DMS79 treated with DMSO at 0.1 percent for 48 hours (cell line): Measurements from ENCODE around the gene MAGEH1.
"Not testable (repeated sequence)": the region's sequence is repeated elsewhere in the genome, so short reads cannot be mapped to it uniquely, and the experiment has no call there.

Experiments
- DNase-seq: peaks from one replicate; lab custom pipeline; 2025; lab: John Stamatoyannopoulos, UW

Gene MAGEH1

GRCh38 chrX:55451990-55452832, at the start of gene MAGEH1:
Gene MAGEH1, plus strand, starts transcription at chrX:55452127. Its CDS starts 248 bp downstream, at chrX:55452375.
- DNase-seq = peak; percentile 73

GRCh38 chrX:55427079-55427478, 24.8 kb upstream of the MAGEH1 start:
- not testable (repeated sequence) for DNase-seq

- not testable (repeated sequence) for DNase-seq
Observed at GRCh38 chrX:55443468-55443867, 8.5 kb upstream of the MAGEH1 start.

- DNase-seq = peak; percentile 19
Observed at GRCh38 chrX:55450259-55450658, 1.7 kb upstream of the MAGEH1 start.

- peak; percentile 36 for DNase-seq
Observed at GRCh38 chrX:55451141-55451540, 786 bp upstream of the MAGEH1 start.

GRCh38 chrX:55451626-55451989, 319 bp upstream of the MAGEH1 start:
- DNase-seq = no peak

- no peak for DNase-seq
Observed at GRCh38 chrX:55452833-55453124, 852 bp downstream of the MAGEH1 start.

- DNase-seq = not testable (repeated sequence)
Observed at GRCh38 chrX:55455708-55456107, 3.8 kb downstream of the MAGEH1 start.

GRCh38 chrX:55459426-55459825, 7.5 kb downstream of the MAGEH1 start:
- not testable (repeated sequence) for DNase-seq

- not testable (repeated sequence) for DNase-seq
Observed at GRCh38 chrX:55459926-55460325, 8.0 kb downstream of the MAGEH1 start.

- not testable (repeated sequence) for DNase-seq
Observed at GRCh38 chrX:55464050-55464449, 12.1 kb downstream of the MAGEH1 start.

- DNase-seq = not testable (repeated sequence)
Observed at GRCh38 chrX:55465108-55465507, 13.2 kb downstream of the MAGEH1 start.

- not testable (repeated sequence) for DNase-seq
Observed at GRCh38 chrX:55465791-55466190, 13.9 kb downstream of the MAGEH1 start.

- DNase-seq = not testable (repeated sequence)
Observed at GRCh38 chrX:55479956-55480355, 28.0 kb downstream of the MAGEH1 start.

GRCh38 chrX:55480390-55481062, 28.6 kb downstream of the MAGEH1 start:
- DNase-seq = no peak

GRCh38 chrX:55484948-55485347, 33.0 kb downstream of the MAGEH1 start:
- DNase-seq = no peak

- no peak for DNase-seq
Observed at GRCh38 chrX:55486736-55487135, 34.8 kb downstream of the MAGEH1 start.

GRCh38 chrX:55487143-55487542, 35.2 kb downstream of the MAGEH1 start:
- DNase-seq = no peak

GRCh38 chrX:55488006-55488592, 36.2 kb downstream of the MAGEH1 start:
- DNase-seq = no peak

GRCh38 chrX:55488593-55489313, 36.8 kb downstream of the MAGEH1 start:
- DNase-seq = peak; percentile 58

- peak; percentile 58 for DNase-seq
Observed at GRCh38 chrX:55489314-55490009, 37.5 kb downstream of the MAGEH1 start, which contains the start of gene USP51. Gene USP51, minus strand, starts transcription at chrX:55489848. Its CDS starts 909 bp downstream, at chrX:55488939.

GRCh38 chrX:55490121-55490520, 38.2 kb downstream of the MAGEH1 start:
- DNase-seq = no peak
